GM11168 (cell line): ENCODE measurements around the gene BBX.

Experiments
- in situ Hi-C: fragments of 300-500 bp; cut with MboI; formaldehyde crosslinking; loops from one replicate; pipeline ENCODE4 v1.12.0; 2022; ENCODE audit warnings: low sequenced_read_pairs; ENCODE audit not compliant: unreplicated experiment

Gene BBX

DNA sequence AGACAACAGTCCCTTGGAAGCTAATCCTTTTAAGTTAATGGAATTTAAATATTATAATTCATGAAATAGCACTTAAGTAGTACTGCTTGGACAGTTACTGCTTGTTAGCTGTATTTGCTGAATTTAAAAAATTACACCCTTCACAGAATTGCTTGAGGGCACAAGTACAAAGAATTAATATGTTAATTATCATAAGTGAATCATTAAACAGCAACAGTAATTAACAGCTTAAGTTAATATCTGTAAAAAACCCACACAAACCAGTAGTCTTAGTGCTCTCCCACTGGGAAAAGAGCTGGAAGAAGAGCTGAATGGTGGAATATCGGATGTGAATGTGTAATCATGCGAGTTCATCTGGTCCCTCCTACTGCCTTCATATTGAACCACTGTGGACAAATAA lies 336.1 kb downstream of the BBX start:
- in situ Hi-C loops = no loop called here
